ENCODE data around the gene ZNF71.

Gene ZNF71

DNA sequence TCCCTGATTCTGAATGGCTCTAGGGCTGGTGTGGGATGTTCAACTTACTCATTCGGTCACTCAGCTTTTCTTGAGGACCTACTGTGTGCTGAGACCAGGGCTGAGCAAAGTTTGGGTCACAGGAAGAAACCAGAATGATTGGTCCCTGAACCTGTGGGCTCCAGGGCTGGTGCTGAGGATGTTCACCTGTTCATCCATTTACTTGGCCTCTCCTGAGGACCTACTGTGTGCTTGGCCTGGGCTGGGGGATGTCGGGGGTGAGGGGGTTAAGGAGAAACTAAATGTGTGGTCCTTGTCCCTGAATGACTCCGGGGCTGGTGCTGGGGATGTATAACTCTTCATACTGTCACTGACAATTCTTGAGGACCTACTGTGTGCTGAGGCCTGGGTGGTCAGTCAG is 66.1 kb downstream of the ZNF71 start:
- DNase-seq (ENCODE audit: low read depth): no peak
- TF ChIP-seq, protein P1, sequence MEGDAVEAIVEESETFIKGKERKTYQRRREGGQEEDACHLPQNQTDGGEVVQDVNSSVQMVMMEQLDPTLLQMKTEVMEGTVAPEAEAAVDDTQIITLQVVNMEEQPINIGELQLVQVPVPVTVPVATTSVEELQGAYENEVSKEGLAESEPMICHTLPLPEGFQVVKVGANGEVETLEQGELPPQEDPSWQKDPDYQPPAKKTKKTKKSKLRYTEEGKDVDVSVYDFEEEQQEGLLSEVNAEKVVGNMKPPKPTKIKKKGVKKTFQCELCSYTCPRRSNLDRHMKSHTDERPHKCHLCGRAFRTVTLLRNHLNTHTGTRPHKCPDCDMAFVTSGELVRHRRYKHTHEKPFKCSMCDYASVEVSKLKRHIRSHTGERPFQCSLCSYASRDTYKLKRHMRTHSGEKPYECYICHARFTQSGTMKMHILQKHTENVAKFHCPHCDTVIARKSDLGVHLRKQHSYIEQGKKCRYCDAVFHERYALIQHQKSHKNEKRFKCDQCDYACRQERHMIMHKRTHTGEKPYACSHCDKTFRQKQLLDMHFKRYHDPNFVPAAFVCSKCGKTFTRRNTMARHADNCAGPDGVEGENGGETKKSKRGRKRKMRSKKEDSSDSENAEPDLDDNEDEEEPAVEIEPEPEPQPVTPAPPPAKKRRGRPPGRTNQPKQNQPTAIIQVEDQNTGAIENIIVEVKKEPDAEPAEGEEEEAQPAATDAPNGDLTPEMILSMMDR (conservative IDR thresholded peaks at IDR 0.05; ENCODE audit: control insufficient read depth, insufficient read depth, low read depth, low read length): no peak
- no peak overlapping the region for H3K4me3 ChIP-seq (ENCODE audit: control insufficient read depth, low read depth, low read length)

DNA sequence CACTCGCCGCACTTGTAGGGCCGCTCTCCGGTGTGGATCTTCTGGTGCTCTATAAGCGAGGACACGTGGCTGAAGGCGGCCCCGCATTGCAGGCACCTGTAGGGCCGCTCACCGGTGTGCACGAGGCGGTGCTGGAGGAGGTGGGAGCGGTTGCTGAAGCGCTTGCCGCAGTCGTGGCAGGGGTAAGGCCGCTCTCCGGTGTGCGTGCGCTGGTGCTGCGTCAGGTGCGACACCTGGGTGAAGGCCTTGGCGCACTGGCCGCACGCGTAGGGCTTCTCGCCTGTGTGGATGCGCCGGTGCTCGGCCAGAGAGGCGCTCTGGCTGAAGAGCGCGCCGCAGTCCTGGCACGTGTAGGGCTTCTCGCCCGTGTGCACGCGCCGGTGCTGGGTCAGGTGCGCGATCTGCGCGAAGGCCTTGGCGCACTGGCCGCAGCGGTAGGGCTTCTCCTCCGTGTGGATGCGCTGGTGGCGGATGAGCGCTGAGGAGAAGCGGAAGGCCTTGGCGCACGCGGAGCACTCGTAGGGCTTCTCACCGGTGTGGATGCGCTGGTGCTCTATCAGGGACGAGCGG is 68.9 kb downstream of the ZNF71 start:
- TF ChIP-seq, protein P1 (conservative IDR thresholded peaks at IDR 0.05; ENCODE audit: control insufficient read depth, insufficient read depth, low read depth, low read length): no peak
- no peak overlapping the region for H3K4me3 ChIP-seq (ENCODE audit: control insufficient read depth, low read depth, low read length)
- DNase-seq (ENCODE audit: low read depth): no peak

DNA sequence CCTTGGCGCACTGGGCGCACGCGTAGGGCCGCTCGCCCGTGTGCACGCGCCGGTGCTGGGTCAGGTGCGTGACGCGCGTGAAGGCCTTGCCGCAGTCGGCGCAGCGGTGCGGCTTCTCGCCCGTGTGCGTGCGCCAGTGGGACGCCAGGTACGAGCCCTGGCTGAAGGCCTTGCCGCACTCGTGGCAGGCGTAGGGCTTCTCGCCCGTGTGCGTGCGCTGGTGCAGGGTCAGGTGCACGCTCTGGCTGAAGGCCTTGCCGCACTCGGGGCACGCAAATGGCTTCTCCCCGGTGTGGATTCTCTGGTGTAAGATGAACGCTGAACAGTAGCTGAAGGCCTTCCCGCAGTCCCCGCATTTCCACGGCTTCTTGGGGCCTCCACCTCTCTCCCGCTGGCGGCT is 69.4 kb downstream of the ZNF71 start:
- H3K4me3 ChIP-seq (ENCODE audit: control insufficient read depth, low read depth, low read length): no peak overlapping the region
- TF ChIP-seq, protein P1 (conservative IDR thresholded peaks at IDR 0.05; ENCODE audit: control insufficient read depth, insufficient read depth, low read depth, low read length): no peak
- DNase-seq (ENCODE audit: low read depth): no peak

DNA sequence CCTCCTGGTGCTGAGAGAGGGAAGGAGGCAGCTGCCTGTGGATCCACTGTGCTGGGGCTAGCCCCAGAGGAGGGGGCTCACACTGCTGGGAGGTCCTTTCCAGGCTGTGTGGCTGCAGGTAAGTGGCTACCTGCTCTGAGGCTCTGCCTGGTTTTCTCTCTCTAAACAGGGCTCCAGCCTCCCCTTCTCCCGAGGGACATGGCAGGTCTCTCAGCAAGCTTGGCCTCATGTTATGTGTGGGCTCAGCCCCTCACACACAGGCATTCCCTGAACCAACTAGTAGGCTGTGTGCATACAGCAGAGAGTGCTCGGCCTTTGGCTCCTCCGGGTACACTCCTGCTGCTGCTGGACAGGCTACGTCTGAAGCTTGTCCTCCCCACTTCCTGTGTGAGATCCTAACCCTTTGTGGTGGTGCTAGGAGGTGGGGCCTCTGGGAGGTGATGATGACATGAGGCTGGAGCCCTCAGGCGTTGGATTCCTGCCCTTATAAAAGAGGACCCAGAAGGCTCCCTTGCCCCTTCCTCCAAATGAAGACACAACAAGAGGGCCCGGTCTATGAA is 72.3 kb downstream of the ZNF71 start:
- TF ChIP-seq, protein P1 (conservative IDR thresholded peaks at IDR 0.05; ENCODE audit: control insufficient read depth, insufficient read depth, low read depth, low read length): no peak
- no peak for DNase-seq (ENCODE audit: low read depth)
- H3K4me3 ChIP-seq (ENCODE audit: control insufficient read depth, low read depth, low read length): no peak overlapping the region

DNA sequence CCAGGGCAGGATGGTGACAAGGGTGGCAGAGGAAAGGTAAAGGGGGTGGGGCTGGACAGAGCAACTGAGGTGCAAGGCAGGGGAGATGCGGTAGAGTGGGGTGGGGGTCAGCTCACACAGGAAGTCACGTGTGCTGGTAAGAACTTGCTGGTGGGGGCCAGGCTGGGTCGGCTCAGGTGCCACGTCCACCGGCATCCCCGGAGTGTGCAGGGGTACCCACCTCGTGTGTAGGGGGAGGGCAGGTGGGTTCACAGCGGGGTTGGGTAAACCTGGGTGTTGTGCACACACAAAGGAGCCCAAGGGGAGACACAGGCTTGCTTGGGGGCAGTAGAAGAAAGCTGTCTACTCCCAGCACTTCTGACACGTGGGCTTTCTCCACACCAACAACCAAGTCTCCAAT is 73.6 kb downstream of the ZNF71 start:
- TF ChIP-seq, protein P1 (conservative IDR thresholded peaks at IDR 0.05; ENCODE audit: control insufficient read depth, insufficient read depth, low read depth, low read length): no peak
- H3K4me3 ChIP-seq (ENCODE audit: control insufficient read depth, low read depth, low read length): no peak overlapping the region
- no peak for DNase-seq (ENCODE audit: low read depth)

DNA sequence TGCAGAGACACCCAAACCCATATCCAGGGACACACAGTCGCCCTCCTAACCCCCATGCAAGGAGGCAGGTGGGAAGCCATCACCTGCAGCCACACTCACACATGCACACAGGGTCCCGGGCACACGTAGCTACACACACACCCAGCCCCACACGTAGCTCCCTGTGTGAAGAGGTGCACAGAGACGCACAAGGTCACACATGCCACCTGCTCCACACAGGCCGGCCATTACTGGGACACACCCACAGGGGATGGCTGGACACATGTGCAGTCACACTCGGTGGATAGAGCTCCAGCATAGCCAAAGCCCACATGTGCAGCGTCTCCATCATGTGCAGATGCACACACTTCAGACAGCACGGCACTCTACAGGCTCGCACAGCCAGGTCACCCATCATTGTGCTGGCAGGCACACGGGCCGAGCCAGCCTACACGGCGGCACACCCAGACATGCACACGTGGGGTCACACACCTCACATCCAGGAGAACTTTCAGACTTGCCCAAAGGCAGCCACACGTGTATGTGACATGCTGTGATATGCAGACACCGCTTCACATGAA is 75.4 kb downstream of the ZNF71 start:
- TF ChIP-seq, protein P1 (conservative IDR thresholded peaks at IDR 0.05; ENCODE audit: control insufficient read depth, insufficient read depth, low read depth, low read length): no peak
- no peak for DNase-seq (ENCODE audit: low read depth)
- H3K4me3 ChIP-seq (ENCODE audit: control insufficient read depth, low read depth, low read length): no peak overlapping the region

All from fibroblast of mammary gland (primary cell).